Thyroid gland (tissue), 4 donors: ENCODE results near the gene DCXR.

Experiments
- CTCF ChIP-seq, 6 experiments: fragments of 200-600 bp in 3 of 6; fragments of 450-650 bp in 3 of 6; sonication (generic) in 3 of 6; IDR thresholded peaks; one replicate each; pipeline ENCODE4 v1.5.1; 2016 to 2019; ENCODE audit warnings: antibody characterized with exemption in 6 of 6, mild to moderate bottlenecking in 2 of 6, inconsistent platforms in 1 of 6, moderate library complexity in 1 of 6
- POLR2A ChIP-seq, 2 donors: fragments of 450-650 bp; IDR thresholded peaks; one replicate each; pipeline ENCODE4 v1.6.1; 2017; ENCODE audit warnings: antibody characterized with exemption in 2 of 2, mild to moderate bottlenecking in 2 of 2, moderate library complexity in 1 of 2

GRCh38 chr17:82015311-82015971, 22.1 kb downstream of the DCXR start:
- TF ChIP-seq CTCF (IDR thresholded peaks at IDR 0.05) (no peak), POLR2A (IDR thresholded peaks at IDR 0.05) (no peak)
